Skeletal muscle tissue (tissue), 4 donors: Measurements from ENCODE around the gene C6orf62. TPM values are rescaled to one million over a fixed set of nuclear protein-coding genes. Genes with fewer than 3 reads are reported as not detected.
"Not testable (repeated sequence)": the region's sequence is repeated elsewhere in the genome, so short reads cannot be mapped to it uniquely, and the experiment has no call there.

ENCODE experiments used
- H3K27ac ChIP-seq: one replicate; pipeline ENCODE4 v1.7.0; 2013; ENCODE audit warnings: mild to moderate bottlenecking, low read depth, low read length, inconsistent platforms
- H3K27me3 ChIP-seq, 3 donors: one replicate each; pipeline ENCODE4 v1.7.0; 2013; ENCODE audit warnings: low read length in 3 of 3; ENCODE audit not compliant: control insufficient read depth in 3 of 3, insufficient read depth in 3 of 3
- H3K36me3 ChIP-seq, 3 donors: one replicate each; pipeline ENCODE4 v1.7.0; 2013; ENCODE audit warnings: low read length in 3 of 3; ENCODE audit not compliant: control insufficient read depth in 3 of 3, insufficient read depth in 3 of 3
- H3K4me1 ChIP-seq, 3 donors: one replicate each; pipeline ENCODE4 v1.7.0; 2013; ENCODE audit warnings: low read length in 3 of 3, mild to moderate bottlenecking in 3 of 3; ENCODE audit not compliant: control insufficient read depth in 3 of 3, insufficient read depth in 3 of 3
- H3K4me3 ChIP-seq, 3 donors: one replicate each; pipeline ENCODE4 v1.7.0; 2013; ENCODE audit warnings: low read length in 3 of 3
- H3K9ac ChIP-seq, 3 donors: one replicate each; pipeline ENCODE4 v1.7.0; 2013; ENCODE audit warnings: low read length in 3 of 3, mild to moderate bottlenecking in 3 of 3, moderate library complexity in 2 of 3, low read depth in 1 of 3
- H3K9me3 ChIP-seq, 3 donors: one replicate each; pipeline ENCODE4 v1.7.0; 2013; ENCODE audit warnings: low read length in 3 of 3; ENCODE audit not compliant: control insufficient read depth in 3 of 3
- total RNA-seq: library from RNA; depleted of rRNA; stranded (reverse); fragments of >200 nt; gene quantifications from one replicate; pipeline ENCODE4 v1.2.3, GENCODE V29; 2014
- donor health status: Osteomylitis.

C6orf62 gene
- total RNA-seq, 1 donor from 2014 or later: 41.2 TPM

- H3K9me3 ChIP-seq: no peaks in the 10 kb centered on the region
- H3K36me3 ChIP-seq: peaks cover 30 to 58% (median 54%) of the 10 kb centered on the region in 3 donors
- no peaks in the 10 kb centered on the region for H3K4me1 ChIP-seq
- H3K27ac ChIP-seq: no peak overlapping the region
- no peak overlapping the region for H3K4me3 ChIP-seq
- no peaks in the 10 kb centered on the region for H3K27me3 ChIP-seq
- no peak overlapping the region for H3K9ac ChIP-seq
Observed at GRCh38 chr6:24702720-24703282, 16.2 kb downstream of the C6orf62 start.

DNA sequence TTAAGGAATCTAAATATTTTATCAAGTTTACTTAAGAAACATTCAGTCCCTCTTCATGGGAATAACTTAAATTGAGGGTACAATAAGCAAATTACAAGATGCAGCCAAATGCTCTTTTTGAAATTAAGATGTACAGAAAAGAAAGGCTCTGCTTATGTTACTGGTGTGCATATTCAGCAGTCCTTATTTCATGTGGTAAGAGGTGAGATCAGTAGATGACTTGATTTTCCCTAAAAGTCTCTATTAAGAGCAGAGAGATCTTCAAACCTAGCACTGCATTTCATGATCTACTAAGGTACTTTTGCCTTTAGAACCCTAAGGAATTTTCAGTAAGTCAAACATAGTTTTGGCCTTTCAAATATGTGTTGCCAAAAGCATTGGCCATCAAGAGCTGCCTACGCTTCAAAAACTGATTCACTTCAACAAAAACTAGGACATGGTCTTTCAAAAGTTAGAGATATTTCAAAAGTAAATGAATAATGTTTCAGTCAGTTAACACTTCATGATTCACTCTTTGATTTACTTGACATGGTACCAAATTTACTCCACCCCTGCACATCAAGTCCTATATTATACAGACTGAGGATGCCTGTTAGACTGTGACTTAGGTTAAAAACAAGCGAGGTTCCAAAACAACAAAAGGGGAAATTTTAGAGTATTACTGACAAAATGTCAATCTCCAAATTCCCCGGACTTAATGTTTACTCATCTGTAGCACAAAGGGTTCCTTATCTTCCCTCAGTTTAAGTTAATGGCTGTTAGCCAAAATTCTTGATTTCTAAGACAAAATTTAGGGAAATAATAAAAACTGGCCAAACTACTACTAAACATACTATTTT is 19.2 kb downstream of the C6orf62 start:
- H3K27me3 ChIP-seq: no peaks in the 10 kb centered on the region
- peaks cover 14 to 34% (median 27%) of the 10 kb centered on the region in 3 donors for H3K36me3 ChIP-seq
- no peaks in the 10 kb centered on the region for H3K9me3 ChIP-seq
- no peak overlapping the region for H3K4me3 ChIP-seq
- H3K27ac ChIP-seq: no peak overlapping the region
- H3K4me1 ChIP-seq: no peaks in the 10 kb centered on the region
- H3K9ac ChIP-seq: no peak overlapping the region

DNA sequence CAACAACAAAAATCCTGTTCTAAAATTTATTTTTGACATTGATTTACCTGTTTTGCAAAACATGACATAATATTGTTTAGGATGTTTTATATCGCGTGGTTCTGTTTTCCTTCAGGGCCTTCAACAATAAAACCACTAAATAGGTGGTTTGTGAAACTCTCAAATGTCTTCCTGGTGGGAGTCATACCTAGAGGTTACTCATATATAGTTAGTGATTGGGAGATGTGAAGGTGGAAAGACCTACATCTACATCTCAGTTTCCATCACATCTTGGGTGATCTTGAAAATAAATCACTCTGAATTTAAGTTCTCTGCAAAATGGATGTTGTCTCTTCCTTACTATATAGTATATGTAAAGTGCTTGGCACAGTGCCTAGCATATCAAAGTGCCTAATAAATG is 22.9 kb downstream of the C6orf62 start:
- Histone ChIP-seq H3K9ac (no peak overlapping the region), H3K27me3 (no peaks in the 10 kb centered on the region), H3K36me3 (peaks cover 0 to 11% (median 6%) of the 10 kb centered on the region in 3 donors), H3K9me3 (no peaks in the 10 kb centered on the region), H3K4me1 (no peaks in the 10 kb centered on the region), H3K4me3 (no peak overlapping the region), H3K27ac (no peak overlapping the region)

- not testable (repeated sequence) for H3K27ac ChIP-seq, H3K9me3 ChIP-seq, H3K9ac ChIP-seq, H3K27me3 ChIP-seq, H3K4me1 ChIP-seq, H3K4me3 ChIP-seq
- peaks cover 0 to 11% (median 6%) of the 10 kb centered on the region in 3 donors for H3K36me3 ChIP-seq
Observed at GRCh38 chr6:24695635-24696034, 23.3 kb downstream of the C6orf62 start.

- no peak overlapping the region for H3K9ac ChIP-seq
- no peaks in the 10 kb centered on the region for H3K4me1 ChIP-seq
Observed at GRCh38 chr6:24694198-24694597, 24.8 kb downstream of the C6orf62 start.

GRCh38 chr6:24692848-24693592 is 25.9 kb downstream of the C6orf62 start:
- no peaks in the 10 kb centered on the region for H3K4me1 ChIP-seq
- H3K9me3 ChIP-seq: no peaks in the 10 kb centered on the region
- no peaks in the 10 kb centered on the region for H3K27me3 ChIP-seq
- no peak overlapping the region for H3K4me3 ChIP-seq
- no peak overlapping the region for H3K9ac ChIP-seq
- H3K36me3 ChIP-seq: peaks cover 0 to 4% (median 3%) of the 10 kb centered on the region in 3 donors
- H3K27ac ChIP-seq: no peak overlapping the region

More at GRCh38 chr6:24694198-24694597, 24.8 kb downstream of the C6orf62 start:
- Histone ChIP-seq H3K4me3 (no peak overlapping the region), H3K27me3 (no peaks in the 10 kb centered on the region), H3K27ac (no peak overlapping the region), H3K36me3 (peaks cover 0 to 11% (median 6%) of the 10 kb centered on the region in 3 donors), H3K9me3 (no peaks in the 10 kb centered on the region)

- H3K36me3 ChIP-seq: no peaks in the 10 kb centered on the region
Observed at GRCh38 chr6:24692415-24692814, 26.5 kb downstream of the C6orf62 start.

DNA sequence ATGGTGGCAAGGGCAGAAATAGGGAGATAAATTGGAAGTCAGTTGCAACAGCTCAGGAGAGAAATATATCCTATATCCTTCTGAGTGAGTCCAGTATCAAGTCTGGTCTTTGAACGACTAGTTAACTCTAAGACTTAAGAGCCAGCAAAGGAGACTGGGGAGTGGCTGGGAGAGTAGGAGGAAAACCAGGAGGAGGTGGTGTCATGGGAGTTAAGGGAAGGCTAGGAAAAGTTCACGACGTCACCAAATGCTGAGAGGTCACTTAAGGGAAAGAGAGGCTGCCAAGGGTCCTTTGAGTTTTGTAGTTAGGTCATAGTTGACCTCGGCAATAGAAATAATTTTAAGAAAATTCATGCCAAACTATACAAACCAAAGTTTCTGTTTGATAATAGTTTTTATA is 27.0 kb downstream of the C6orf62 start:
- no peak overlapping the region for H3K4me3 ChIP-seq
- no peaks in the 10 kb centered on the region for H3K4me1 ChIP-seq
- no peak overlapping the region for H3K27ac ChIP-seq
- no peaks in the 10 kb centered on the region for H3K9me3 ChIP-seq
- H3K27me3 ChIP-seq: no peaks in the 10 kb centered on the region
- no peaks in the 10 kb centered on the region for H3K36me3 ChIP-seq
- no peak overlapping the region for H3K9ac ChIP-seq

More at GRCh38 chr6:24692415-24692814, 26.5 kb downstream of the C6orf62 start:
- Histone ChIP-seq H3K27ac (no peak overlapping the region), H3K9ac (no peak overlapping the region), H3K9me3 (no peaks in the 10 kb centered on the region), H3K4me1 (no peaks in the 10 kb centered on the region), H3K27me3 (no peaks in the 10 kb centered on the region), H3K4me3 (no peak overlapping the region)

DNA sequence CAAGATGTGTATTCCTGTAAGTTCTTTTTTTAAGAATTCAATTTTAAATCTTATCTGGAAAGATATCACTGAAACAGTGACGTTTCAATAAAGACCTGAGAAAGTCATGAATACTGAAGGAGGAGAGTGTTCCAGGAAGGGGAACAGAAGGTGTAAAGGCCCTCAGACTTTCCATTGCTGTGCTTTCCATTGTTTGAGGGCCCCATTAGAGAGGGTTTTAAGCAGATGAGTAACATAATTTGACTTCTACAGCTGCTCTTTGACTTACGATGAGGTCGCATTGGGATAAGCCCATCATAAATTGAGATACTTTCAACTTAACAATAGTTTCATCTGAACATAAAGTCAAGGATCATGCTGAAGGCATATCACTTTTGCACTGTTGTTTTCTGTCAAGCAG is 27.4 kb downstream of the C6orf62 start:
- Histone ChIP-seq H3K27me3 (no peaks in the 10 kb centered on the region), H3K4me1 (no peaks in the 10 kb centered on the region), H3K9me3 (no peaks in the 10 kb centered on the region), H3K36me3 (no peaks in the 10 kb centered on the region), H3K27ac (no peak overlapping the region), H3K4me3 (no peak overlapping the region), H3K9ac (no peak overlapping the region)

- Histone ChIP-seq H3K27ac (no peak overlapping the region), H3K4me1 (no peaks in the 10 kb centered on the region), H3K36me3 (no peaks in the 10 kb centered on the region), H3K27me3 (no peaks in the 10 kb centered on the region), H3K9ac (no peak overlapping the region), H3K4me3 (no peak overlapping the region), H3K9me3 (no peaks in the 10 kb centered on the region)
Observed at GRCh38 chr6:24690593-24690992, 28.4 kb downstream of the C6orf62 start.
